Measurements from ENCODE around the gene ACSM5.

Gene ACSM5, protein sequence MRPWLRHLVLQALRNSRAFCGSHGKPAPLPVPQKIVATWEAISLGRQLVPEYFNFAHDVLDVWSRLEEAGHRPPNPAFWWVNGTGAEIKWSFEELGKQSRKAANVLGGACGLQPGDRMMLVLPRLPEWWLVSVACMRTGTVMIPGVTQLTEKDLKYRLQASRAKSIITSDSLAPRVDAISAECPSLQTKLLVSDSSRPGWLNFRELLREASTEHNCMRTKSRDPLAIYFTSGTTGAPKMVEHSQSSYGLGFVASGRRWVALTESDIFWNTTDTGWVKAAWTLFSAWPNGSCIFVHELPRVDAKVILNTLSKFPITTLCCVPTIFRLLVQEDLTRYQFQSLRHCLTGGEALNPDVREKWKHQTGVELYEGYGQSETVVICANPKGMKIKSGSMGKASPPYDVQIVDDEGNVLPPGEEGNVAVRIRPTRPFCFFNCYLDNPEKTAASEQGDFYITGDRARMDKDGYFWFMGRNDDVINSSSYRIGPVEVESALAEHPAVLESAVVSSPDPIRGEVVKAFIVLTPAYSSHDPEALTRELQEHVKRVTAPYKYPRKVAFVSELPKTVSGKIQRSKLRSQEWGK

DNA sequence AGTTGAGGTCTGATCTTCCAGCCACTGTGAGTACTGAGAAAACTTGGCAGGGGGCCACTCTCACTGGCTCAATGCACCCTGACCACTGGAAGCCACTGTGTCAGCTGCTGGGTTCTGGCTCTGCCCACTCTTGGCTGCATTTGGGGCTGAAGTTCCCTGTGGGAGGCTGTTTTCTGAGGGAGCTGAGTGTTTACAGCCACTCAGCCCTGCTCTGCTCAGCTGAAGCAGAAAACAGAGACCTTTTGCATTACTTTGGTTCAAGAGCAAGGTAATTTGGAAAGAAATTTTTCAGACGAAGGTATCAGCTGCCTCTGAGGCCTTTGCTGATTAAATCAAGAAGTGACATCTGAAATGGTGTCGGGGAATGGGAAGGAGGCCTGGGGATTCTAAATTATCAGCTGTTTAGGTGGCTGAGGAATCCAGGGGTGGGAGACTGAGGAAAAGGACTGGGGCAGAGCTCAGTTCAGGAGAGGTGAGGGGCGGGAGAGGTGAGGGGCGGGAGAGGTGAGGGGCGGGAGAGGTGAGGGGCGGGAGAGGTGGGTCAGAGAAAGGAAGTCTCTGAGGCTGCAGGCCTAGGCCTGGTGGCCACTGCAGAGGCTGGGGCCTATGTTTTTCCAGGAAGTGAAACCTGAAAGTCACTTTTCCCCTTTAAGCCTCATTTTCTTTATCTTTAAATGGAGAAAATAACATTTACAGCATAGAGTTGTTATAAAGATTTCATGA is at the start of gene ACSM5:
TSS of gene ACSM5 (plus strand) at position 137 of the 723 bp plus-strand sequence. CDS start 1,951 bp downstream, outside the sequence.
- DNase-seq = no peak

DNA sequence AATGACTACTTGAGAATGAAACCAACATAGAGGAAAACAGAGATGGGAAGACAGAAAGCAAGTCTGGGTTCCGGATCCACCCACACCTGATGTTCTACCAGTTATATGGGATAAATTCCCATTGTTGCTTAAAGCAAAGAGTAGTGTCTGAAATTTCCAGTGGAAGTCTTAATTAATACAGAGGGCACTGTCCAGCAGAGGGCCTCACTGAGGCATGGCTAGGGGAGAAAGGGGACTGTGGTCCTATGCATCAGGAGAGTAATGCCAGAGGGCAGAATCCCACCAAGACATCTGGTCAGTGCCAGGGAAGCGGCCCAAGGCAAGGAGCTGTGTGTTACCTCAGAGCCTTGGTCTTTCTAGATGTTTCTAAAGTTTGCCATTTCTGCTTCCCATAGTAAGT is 49.3 kb upstream of the ACSM5 start:
- no peak for DNase-seq

DNA sequence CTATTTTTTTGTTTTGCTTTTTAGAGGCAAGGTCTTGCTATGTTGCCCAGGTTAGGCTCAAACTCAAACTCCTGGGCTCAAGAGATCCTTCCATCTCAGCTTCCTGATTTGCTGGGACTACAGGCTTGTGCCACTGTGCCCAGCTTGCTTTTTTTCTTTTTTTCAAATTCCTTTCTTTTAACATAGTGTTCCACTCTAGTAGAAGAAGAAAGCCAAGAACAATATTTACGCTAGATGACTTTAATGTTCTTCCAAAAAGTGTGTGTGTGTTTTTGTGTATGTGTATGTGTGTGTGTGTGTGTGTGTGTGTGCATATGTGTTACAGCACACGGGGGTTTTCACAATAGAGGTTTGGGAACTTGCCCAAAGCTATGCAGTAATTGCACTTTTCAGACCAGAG is 46.1 kb upstream of the ACSM5 start:
- DNase-seq = no peak

DNA sequence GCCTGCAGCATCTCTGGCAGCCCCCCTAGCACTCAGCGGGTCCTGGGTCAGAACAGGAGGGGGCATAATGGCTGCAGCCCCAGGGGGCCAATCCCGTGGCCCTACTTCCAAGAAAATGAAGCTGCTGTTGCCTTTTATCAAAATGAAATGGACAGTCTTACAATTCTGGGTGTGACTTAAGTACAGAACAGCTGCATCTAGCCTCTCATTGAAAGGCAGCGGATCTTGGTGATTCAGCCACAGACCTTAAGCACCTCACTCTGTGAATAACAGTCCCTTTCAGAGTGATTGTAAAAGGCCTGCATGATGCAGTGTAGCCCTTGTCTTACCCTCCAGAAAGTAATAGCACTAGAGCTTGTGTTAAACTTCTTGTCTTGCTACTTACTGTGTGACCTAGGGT is 45.3 kb upstream of the ACSM5 start:
- no peak for DNase-seq

DNA sequence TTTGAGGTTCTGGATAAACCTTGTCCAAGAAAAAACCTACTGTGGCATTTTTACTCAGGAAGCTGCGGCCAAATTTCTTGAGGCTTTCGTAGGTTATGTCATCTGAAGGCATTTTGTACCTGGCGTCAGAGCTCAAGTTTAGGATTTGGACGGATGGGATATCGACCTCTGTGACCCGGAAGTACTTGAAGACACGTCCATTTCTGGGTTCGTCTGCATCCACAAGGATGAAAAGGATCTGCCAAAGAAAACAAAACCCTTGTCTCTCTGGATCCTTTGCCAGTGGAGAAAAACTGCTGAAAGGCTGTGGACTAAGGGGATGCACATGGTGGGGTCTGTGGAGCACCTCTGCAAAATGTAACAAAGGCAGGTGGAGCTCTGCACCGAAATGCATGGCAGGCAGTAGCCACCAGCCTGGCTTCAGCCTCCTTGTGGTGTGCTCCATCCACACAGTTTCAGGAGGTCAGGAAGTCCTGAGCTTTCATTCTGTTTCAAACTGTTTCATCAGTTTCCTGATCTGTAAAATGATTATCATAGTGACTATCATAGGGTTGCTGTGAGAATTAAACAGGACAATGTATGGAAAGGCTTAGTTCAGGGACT is 39.8 kb upstream of the ACSM5 start:
- DNase-seq = no peak

DNA sequence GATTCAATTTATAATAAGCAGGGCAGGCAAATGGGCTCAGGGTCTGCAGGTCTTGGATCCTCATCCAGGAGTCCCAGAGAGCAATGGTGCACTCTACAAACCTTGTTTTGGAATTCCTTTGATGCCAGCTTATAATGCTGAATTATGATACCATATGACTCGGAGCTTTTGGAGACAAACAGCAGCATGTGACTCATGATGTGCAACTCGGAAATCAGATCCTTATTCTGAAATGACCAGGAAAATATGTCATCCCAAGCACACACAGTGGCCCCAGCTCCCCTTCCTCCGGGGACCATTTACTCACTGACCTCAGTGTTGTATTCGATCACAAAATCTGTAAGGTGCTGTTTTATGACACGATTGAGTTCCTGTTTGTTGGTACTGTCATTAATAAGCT is 36.6 kb upstream of the ACSM5 start:
- DNase-seq = no peak

DNA sequence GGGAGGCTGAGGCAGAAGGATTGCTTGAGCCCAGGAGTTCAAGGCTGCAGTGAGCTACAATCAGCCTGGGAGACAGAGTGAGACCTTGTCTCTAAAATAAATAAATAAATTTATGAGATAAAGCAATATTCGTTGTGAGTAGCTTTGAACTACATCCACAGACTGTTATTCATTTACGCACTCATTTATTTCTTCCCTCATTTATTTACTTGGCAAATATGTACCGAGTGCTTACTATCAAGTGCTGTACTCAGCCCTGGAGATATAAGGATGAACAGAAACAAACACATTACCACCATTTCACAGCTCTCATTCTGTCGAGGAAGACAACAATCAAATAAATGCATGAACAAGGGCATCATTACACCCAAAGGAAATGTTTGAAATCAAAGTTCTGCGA is 32.2 kb upstream of the ACSM5 start:
- no peak for DNase-seq

DNA sequence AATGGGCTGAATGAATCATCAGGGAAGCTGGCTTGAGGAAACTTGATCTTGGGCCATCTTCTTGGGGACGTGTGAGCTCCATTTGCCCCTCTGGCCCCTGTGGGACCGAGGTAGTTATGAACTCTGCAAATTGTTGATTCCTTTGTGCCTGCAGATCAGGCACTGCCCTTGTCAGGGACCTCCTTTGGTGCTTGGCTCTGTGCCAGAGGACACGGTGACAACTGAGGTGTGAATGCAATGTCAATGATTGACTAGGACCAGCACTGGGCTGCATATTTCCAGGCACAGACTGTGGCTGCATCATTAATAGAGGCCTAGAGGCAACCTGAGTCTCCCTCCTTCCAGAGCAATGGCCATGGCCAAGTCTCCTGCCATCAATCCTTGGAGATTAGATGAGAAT is 28.6 kb upstream of the ACSM5 start:
- DNase-seq = no peak

DNA sequence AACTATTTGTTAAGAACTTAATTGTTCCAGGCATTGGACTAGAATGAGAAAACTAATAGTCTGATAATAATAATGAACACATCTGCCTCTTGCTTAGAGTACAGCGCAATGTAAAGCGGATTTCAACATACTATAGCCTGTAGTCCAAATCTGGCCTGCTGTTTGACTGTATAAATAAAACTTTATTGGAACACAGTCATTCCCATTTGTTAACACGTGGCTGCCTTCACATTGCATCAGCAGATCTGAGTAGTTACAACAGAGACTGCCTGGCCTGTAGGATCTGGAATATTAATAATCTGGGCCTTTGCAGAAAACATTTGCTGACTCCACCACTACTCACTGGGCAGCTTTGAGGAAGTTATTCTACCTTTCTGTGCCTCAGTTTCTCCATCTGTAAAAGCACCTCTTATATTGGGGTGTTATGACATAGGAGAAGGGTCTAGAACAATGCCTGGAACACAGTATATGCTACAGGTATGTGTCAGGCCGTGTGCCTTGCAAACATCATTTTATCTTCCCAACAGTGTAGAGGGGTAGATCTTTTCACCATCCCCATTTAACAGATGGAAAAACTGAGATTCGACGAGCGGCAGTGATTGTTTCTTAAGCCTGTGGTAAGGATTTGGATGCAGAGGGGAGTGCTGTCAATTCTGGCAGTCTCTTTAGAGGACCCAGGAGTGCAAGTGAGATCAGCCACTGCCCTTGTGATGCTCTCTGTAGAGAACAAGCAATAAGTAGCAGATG is 27.0 kb upstream of the ACSM5 start:
- DNase-seq = no peak

DNA sequence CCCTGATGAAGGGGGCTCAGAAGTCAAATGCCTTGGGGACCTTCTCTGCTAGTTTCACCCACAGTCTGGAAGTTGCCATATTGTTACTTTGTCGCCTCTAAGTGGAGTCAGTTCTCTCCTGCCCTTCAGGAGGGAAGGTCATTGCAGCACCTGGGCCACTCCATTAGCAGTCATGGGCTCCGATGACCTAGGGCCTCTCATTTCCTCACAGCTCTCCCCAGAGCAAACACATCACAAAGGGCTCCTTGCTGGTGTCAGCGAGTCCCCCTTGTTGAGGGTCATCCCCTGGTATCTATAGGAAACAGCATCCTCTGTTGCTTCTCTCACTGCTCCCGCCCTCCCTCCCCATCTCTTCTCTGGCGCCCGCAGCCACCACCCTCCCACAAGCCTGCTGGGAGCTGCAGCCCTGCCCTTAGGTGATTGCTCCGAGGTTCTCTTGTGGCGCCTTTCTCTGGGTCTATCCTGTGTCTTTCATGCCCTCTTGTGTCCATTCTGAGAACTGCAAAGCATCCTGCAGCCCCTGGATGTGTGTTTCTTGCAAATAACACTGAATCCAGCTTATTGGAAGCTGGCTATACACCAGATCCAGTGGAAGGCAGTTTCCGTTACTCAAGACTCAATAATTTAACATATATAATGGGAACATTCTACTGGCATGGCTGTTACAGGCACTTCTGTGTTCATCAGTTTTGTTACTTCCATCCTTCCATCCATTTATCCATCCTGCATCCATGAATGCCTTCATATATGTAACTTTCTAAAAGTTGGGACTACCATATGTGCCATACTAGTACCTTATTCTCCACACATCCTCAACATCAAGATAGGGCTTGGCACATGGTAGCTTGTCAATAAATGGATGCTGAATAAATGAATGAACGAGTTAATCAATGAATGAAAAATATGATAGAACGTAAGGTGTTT is 26.0 kb upstream of the ACSM5 start:
- DNase-seq = peak in 1 of 2 donors; percentile 20

DNA sequence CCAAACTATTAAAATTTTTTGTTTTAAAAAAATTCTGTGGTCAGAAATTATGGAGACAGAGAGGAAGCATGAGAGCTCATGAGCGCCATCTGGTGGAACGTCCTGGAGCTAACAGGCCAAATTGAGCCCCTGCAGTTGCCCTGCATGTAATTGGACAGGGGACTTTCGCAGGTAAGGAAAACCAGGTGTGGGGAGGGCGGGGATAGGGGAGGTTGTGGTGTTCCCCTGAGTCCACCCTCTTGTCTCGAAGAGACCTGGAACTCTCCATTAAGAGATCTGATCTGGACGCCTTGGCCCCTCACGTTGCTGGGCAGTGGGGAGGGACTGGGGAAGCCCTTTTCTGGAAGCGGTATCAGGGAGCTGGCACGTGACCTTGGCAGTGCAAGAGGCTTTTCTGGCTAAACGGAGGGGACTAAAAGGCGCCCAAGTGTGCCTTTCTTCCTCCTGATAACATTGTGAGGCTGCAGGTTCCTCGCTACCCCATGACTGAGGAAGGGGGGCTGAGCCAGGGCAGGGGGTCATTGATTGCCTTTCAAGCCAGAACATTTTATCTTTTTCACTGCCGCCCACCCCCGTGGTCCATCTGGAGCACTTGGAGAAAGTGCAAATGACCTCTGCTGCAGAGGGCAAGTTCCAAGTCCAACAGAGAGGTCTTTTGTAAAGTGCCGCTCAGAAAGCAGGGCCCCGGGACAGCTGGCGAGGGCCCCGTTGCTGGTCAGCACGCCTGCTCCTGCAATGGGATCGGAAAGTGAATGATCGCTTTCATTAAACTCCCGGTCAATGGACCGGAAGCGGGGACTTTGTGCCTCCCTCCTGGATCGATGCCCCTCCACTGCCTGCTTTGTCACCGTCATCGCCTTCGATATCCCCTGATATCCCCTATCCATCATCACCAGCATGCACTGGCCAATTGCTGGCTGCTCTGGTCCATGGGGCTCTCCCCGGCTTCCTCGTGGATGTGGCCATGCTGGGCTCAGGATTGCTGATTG is 23.2 kb upstream of the ACSM5 start:
- DNase-seq = peak; percentile 2 to 8

DNA sequence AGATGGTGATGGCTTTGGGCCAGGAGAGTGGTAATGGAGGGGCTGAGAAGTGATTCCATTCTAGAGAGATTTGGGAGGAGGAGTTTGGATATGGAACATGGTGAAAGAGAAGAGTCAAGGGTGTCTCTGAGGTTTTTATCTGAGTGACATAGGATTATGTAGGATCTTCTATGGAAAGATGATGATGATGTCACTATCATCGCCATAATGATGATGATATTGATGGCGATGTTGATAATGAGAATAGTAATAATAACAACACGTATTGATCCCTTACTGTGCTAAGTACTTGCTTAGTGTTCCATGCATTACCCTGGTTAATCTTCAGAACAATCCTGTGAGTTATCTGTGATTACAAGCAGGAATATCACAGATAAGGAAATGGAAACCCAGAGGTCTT is 21.4 kb upstream of the ACSM5 start:
- DNase-seq = no peak

DNA sequence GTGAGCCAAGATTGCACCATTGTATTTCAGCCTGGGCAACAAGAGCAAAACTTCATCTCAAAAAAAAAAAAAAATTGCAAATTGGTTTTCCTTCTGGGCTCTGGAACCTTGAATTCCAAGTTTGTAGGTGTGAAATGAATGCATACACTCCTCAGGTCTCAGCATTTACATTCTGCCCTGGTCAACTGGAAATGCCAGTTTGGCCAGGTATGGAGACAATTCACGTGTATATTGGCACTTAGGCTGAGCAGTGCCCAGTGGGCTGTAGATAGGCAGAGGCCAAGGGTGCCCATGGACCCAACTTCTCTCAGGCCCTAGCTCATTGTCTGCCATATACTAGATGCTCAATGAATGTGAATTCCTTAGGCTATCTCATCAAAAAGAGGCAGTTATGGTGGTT is 20.5 kb upstream of the ACSM5 start:
- no peak for DNase-seq

DNA sequence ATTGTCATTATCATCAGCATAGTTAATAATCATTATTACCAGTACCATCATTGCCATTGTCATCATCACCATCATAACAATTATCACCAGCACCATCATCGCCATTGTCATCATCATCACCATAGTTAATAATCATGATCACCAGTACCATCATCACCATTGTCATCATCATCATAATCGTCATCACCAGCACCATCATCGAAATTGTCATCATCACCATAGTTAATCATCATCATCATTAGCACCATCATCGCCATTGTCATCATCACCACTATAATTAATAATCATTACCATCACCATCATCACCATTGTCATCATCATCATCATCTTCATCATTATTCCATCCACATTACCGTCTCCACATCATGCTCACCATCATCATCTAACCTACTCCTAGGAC is 18.3 kb upstream of the ACSM5 start:
- no peak for DNase-seq

DNA sequence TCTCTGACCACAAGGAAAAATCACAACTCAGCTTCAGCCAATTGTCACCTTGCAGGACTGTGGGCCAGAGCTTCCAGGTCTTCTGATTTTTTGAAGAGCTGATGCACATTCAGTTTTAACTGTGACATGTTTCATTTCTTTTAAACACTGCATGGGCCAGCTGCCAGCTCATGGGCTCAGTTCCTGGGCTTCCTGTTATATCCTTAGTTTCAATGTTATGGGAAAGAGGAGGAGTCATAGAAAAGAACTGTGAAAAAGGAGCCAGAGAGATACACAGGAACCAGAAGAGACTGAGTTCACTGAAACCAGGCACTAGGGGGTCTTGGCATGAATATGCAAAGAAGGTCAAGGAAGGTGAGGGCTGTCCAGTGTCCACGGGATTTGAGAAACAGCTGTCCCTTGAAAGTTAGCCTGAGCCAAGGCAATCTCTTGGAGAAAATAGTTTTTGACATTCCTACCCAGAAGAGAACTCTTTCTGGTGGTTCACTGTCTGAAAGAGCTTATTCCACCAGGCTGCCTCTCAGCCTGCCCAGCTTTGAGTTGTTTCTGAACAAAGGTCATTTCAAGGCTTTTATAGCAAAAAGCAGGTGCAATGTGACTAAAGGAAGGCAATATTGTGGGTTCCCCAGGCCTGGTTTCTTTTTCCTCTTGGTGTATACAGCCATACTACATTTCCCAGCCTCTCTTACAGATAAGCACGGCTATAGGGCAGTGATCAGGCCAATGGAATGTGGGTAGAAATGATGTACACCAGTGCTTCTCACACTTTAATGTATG is 15.3 kb upstream of the ACSM5 start:
- DNase-seq = no peak

DNA sequence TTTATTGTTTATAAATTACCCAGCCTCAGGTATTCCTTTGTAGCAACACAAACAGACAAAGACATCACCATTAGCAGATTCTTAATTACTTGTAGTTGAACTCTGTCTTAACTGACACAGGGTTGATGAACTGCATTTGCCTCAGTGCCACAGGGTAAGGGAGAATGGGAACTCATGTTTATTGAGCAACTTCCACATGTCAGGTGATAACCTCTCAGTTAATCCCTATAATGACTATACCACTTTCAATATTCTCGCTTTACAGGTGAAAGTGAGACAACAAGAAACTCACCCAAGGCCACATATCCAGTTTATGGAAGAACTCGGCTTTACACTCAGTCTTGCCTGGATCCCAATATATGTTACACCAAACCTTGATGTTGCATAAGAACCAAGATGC is 13.4 kb upstream of the ACSM5 start:
- no peak for DNase-seq

DNA sequence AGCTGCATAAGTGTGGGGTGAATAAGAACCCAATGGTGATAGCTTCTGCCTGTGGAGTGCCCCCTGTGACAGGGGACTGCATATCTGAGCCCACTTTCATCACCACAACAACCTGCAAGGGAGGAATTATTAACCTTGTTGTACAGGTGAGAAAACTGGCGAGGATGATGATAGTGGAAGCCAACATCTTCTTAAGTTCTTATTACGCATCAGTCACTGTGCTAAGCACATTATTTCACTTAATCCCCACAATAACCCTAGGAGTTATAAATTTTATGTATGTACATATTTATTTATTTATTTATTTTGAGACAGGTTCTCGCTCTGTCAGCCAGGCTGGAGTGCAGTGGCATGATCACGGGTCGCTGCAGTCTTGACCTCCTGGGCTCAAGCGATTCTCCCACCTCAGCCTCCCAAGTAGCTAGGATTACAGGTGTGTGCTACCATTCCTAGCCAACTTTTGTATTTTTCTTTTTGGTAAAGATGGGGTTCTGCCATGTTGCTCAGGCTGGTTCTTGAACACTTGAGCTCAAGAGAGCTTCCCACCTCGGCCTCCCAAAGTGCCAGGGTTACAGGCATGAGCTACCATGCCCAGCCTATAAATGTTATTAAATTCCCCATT is 12.4 kb upstream of the ACSM5 start:
- DNase-seq = no peak

DNA sequence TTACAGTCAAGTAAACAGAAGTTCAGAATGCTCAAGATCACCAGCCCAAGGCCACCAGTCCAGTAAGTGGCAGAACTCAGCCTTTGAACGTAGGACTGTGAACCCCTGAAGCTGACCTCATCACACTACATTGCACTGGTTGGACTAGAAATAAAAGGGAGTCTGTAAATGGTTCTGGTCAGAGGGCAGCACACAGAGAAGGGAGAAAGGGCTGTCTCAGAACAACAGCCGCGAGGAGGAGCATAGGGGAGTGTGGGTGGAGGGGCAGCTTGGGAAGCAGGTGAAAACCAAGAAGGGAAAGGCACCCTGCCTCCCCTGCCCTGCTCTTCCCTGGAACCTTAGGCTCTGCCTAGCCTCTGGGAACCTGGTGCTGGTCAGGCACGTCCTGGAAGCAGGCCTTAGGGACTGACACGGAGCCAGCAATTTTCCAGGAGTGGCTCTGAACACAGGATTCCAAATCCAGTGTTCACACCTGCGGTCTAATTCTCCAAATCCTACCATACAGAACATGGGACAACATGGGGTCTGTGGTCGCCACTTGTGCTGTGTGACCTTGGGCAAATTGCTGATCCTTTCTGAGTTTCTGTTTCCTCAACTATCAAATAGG is 11.8 kb upstream of the ACSM5 start:
- no peak for DNase-seq

DNA sequence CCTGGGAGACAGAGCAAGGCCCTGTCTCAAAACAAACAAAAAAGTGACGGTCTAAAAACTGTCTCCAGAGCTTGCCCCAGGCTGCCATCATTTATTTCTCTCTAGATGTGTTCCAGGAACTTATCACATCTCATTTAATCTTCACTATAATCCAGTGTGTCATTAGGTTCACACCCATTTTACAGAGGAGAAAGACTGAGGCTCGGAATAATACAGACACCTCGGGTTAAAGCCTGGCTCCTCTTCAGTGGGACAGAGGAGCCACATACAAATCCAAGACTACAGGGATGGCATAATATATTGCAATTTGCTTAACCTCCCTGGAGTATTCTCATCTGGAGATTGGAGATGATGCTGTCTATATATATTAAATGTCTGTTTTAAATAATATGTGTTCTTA is 10.7 kb upstream of the ACSM5 start:
- DNase-seq = no peak
